ENCODE data around the gene SLC35D1. TPM values are rescaled to one million over a fixed set of nuclear protein-coding genes. Genes with fewer than 3 reads are reported as not detected.

The SLC35D1 gene
- total and polyA plus RNA-seq, 8 donors: 8.5 to 10.9 (median 9.3) TPM

- H3K4me1 ChIP-seq: no peaks in the 10 kb centered on the region
- TF ChIP-seq CTCF (IDR thresholded peaks at IDR 0.05): no peak
- intact Hi-C loops (cut with DNase I): no loop called here
- no peak overlapping the region for H3K4me3 ChIP-seq
- H3K36me3 ChIP-seq: no peaks in the 10 kb centered on the region
- no peaks in the 10 kb centered on the region for H3K27me3 ChIP-seq
- no peak for DNase-seq
- H3K9me3 ChIP-seq: peaks cover 0 to 6% of the 10 kb centered on the region in 2 donors
- ATAC-seq: no peak
- no peak overlapping the region for H3K27ac ChIP-seq
Observed at GRCh38 chr1:67094191-67094590, 40.2 kb upstream of the SLC35D1 start.

GRCh38 chr1:67089685-67090208 is 35.8 kb upstream of the SLC35D1 start:
- ATAC-seq: no peak
- intact Hi-C loops (cut with DNase I): no loop called here
- no peak for TF ChIP-seq CTCF (IDR thresholded peaks at IDR 0.05)
- no peak for DNase-seq
- Histone ChIP-seq H3K27ac (no peak overlapping the region), H3K27me3 (no peaks in the 10 kb centered on the region), H3K4me1 (no peaks in the 10 kb centered on the region), H3K36me3 (no peaks in the 10 kb centered on the region), H3K4me3 (no peak overlapping the region), H3K9me3 (peaks cover 0 to 7% of the 10 kb centered on the region in 2 donors)

DNA sequence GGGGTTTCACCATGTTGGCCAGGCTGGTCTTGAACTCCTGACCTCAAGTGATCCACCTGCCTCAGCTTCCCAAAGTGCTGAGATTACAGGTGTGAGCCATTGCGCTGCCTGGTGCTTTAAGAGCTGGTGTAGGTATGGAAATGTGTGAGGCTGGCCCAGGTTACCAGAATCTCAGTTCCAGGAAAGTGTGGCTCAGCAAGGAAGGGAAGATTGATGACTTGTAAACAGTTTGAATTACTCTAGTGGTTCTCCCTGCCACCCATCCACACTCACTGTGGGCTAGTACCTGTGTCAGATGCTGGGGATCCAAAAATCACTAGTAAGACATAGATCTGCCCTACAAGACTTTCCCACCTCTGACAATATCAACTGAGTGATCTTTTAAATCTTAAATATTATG is 34.5 kb upstream of the SLC35D1 start:
- intact Hi-C loops (cut with DNase I): no loop called here
- TF ChIP-seq CTCF (IDR thresholded peaks at IDR 0.05): no peak
- DNase-seq (no peak), ATAC-seq (no peak)
- no peaks in the 10 kb centered on the region for H3K36me3 ChIP-seq
- H3K9me3 ChIP-seq: peaks cover 0 to 7% of the 10 kb centered on the region in 2 donors
- H3K27me3 ChIP-seq: no peaks in the 10 kb centered on the region
- H3K27ac ChIP-seq: no peak overlapping the region
- H3K4me1 ChIP-seq: no peaks in the 10 kb centered on the region
- H3K4me3 ChIP-seq: no peak overlapping the region

GRCh38 chr1:67085326-67085725 is 31.4 kb upstream of the SLC35D1 start:
- intact Hi-C loops (cut with DNase I): no loop called here
- H3K4me1 ChIP-seq: no peaks in the 10 kb centered on the region
- no peak overlapping the region for H3K4me3 ChIP-seq
- H3K27me3 ChIP-seq: no peaks in the 10 kb centered on the region
- TF ChIP-seq CTCF (IDR thresholded peaks at IDR 0.05): no peak
- no peaks in the 10 kb centered on the region for H3K36me3 ChIP-seq
- DNase-seq (no peak), ATAC-seq (no peak)
- H3K27ac ChIP-seq: no peak overlapping the region
- peaks cover 0 to 7% of the 10 kb centered on the region in 2 donors for H3K9me3 ChIP-seq

GRCh38 chr1:67084765-67085318 is 30.9 kb upstream of the SLC35D1 start:
- Histone ChIP-seq H3K9me3 (peaks cover 0 to 7% of the 10 kb centered on the region in 2 donors), H3K4me3 (no peak overlapping the region), H3K27me3 (no peaks in the 10 kb centered on the region), H3K36me3 (no peaks in the 10 kb centered on the region), H3K27ac (no peak overlapping the region), H3K4me1 (no peaks in the 10 kb centered on the region)
- DNase-seq (no peak), ATAC-seq (no peak)
- intact Hi-C loops (cut with DNase I): no loop called here
- no peak for TF ChIP-seq CTCF (IDR thresholded peaks at IDR 0.05)

All from left lung (tissue), 10 donors.